Erythroblast (primary cell): ENCODE measurements around the gene ZNF274.

Source experiments
- GATA1 ChIP-seq: IDR thresholded peaks from 2 replicates; pipeline ENCODE4 v1.6.1; 2011; ENCODE audit warnings: low read depth, mild to moderate bottlenecking, control low read depth, low read length, moderate library complexity
- POLR2A ChIP-seq: IDR thresholded peaks from 2 replicates; pipeline ENCODE4 v1.6.1; 2011; ENCODE audit warnings: mild to moderate bottlenecking, low read length

DNA sequence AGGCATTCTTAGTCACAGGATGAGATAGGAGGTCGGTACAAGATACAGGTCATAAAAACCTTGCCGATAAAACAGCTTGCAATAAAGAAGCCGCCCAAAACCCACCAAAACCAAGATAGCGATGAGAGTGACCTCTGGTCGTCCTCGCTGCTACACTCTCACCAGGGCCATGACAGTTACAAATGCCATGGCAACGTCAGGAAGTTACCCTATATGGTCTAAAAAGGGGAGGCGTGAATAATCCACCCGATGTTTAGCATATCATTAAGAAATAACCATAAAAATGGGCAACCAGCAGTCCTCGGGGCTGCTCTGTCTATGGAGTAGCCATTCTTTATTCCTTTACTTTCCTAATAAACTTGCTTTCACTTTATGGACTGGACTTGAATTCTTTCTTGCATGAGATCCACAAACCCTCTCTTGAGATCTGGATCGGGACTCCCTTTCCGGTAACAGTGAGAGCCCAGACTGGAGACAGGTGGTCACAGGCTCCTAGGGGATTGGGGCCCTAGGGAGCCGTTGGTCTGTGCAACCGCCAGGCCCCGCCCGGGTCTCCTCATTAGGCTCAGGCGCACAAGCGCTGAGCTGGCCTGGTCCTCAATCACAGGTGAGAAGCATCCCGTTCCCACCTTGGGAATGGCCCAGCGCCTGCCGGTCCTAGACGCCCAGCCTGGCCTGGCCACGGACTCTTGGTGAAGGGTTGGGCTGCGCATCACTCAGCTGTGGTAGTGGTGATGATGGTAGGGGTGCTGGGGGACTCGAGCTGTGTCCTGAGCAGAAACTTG, 34.9 kb downstream of the ZNF274 start:
- TF ChIP-seq POLR2A (no peak), GATA1 (no peak)
